Peyer's patch (tissue), 4 donors: Measurements from ENCODE around the gene PPM1E.

Source experiments
- CTCF ChIP-seq, 6 experiments: fragments of 450-650 bp in 4 of 6; fragments of 200-600 bp in 2 of 6; sonication (generic) in 1 of 6; IDR thresholded peaks; one replicate each; pipeline ENCODE4 v1.5.1; 2017 to 2019; ENCODE audit warnings: antibody characterized with exemption in 6 of 6, mild to moderate bottlenecking in 3 of 6, moderate library complexity in 1 of 6
- POLR2A ChIP-seq, 2 donors: fragments of 450-650 bp; IDR thresholded peaks; one replicate each; pipeline ENCODE4 v1.5.1; 2017; ENCODE audit warnings: antibody characterized with exemption in 2 of 2, mild to moderate bottlenecking in 2 of 2, moderate library complexity in 2 of 2

- no peak for TF ChIP-seq CTCF (IDR thresholded peaks at IDR 0.05)
- TF ChIP-seq POLR2A (IDR thresholded peaks at IDR 0.05), result no peak
Observed at GRCh38 chr17:58993311-58993710, 237.7 kb downstream of the PPM1E start.
